Measurements from ENCODE around the gene RFC3.

- TF ChIP-seq CTCF (IDR thresholded peaks at IDR 0.05) (no peak), POLR2A (IDR thresholded peaks at IDR 0.05; ENCODE audit: low read depth) (no peak)
Observed at GRCh38 chr13:33816912-33817311, 1.0 kb upstream of the RFC3 start.

Data from esophagus muscularis mucosa (tissue), 3 donors.